Measurements from ENCODE around the gene MAPKAP1.

DNA sequence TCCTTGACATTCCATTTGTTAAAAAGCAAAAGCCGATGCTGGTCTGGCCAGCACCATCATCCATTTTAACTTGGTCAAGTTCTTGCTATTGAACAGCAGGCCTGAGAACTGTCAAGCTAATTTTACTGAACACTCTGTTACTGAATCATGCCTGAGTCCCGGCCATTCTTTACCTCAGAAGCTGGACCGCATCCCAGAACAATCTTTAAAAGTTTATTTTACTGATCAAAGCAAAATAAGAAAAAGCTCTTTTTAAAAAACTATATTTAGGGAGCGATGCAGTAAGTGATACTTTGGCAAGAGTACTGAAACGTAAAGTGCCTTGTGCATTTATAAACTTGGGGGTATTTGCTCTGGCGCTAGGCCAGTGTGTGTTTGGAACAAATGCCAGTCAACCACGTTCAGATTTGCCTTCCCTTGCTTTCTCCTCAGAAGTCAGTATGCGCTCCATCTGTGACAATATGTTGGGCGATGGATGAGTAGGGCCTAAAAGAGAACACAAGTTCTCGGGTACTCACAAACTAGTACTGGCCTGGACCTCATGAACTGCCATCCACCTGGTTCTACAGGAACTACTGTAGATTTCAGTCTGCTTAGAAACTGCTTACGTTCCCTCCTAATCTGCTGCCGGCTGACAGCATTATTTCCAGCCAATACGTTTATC is 161.9 kb downstream of the MAPKAP1 start:
- TF ChIP-seq ZFP30 (CRISPR knock-in tag; IDR thresholded peaks at IDR 0.05) (no peak), PPARA (CRISPR knock-in tag; IDR thresholded peaks at IDR 0.05; ENCODE audit: borderline replicate concordance) (no peak), OSR1 (CRISPR knock-in tag; IDR thresholded peaks at IDR 0.05) (no peak), ZNF8 (CRISPR knock-in tag; IDR thresholded peaks at IDR 0.05) (no peak), ARNTL (CRISPR knock-in tag; IDR thresholded peaks at IDR 0.05; ENCODE audit: borderline replicate concordance, low read depth) (no peak)
- TF ChIP-seq, protein P1, sequence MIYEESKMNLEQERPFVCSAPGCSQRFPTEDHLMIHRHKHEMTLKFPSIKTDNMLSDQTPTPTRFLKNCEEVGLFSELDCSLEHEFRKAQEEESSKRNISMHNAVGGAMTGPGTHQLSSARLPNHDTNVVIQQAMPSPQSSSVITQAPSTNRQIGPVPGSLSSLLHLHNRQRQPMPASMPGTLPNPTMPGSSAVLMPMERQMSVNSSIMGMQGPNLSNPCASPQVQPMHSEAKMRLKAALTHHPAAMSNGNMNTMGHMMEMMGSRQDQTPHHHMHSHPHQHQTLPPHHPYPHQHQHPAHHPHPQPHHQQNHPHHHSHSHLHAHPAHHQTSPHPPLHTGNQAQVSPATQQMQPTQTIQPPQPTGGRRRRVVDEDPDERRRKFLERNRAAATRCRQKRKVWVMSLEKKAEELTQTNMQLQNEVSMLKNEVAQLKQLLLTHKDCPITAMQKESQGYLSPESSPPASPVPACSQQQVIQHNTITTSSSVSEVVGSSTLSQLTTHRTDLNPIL (CRISPR knock-in tag; IDR thresholded peaks at IDR 0.05; ENCODE audit: low read depth) = peak; percentile 51; the same call in 1 of the 2 replicates
